Neural progenitor cell (in vitro differentiated cells): ENCODE data around the gene PRDM2.

Experiments used
- CTCF ChIP-seq: fragments of 200-600 bp; sonication (generic); IDR thresholded peaks from 2 replicates; pipeline ENCODE4 v1.5.1; 2017; ENCODE audit warnings: antibody characterized with exemption, mild to moderate bottlenecking
- EZH2 ChIP-seq: fragments of 200-600 bp; sonication (generic); IDR thresholded peaks from 2 replicates; pipeline ENCODE4 v1.6.1; 2017; ENCODE audit warnings: antibody characterized with exemption, mild to moderate bottlenecking, moderate library complexity
- EZH2phosphoT487 ChIP-seq: fragments of 200-600 bp; sonication (generic); IDR thresholded peaks from 2 replicates; pipeline ENCODE4 v1.6.1; 2017; ENCODE audit warnings: antibody characterized with exemption

- TF ChIP-seq CTCF, result no peak
- no peak for TF ChIP-seq EZH2
- TF ChIP-seq EZH2phosphoT487, result no peak
Observed at GRCh38 chr1:13820055-13820454, 120.1 kb downstream of the PRDM2 start.
